Measurements from ENCODE around the gene RBMS1.
"Not testable (repeated sequence)": the region's sequence is repeated elsewhere in the genome, so short reads cannot be mapped to it uniquely, and the experiment has no call there.

Gene RBMS1

GRCh38 chr2:160454070-160454797 lies 39.4 kb downstream of the RBMS1 start:
- TF ChIP-seq EZH2phosphoT487 (IDR thresholded peaks at IDR 0.05; ENCODE audit: low read depth) = no peak
- no peak for TF ChIP-seq CTCF (IDR thresholded peaks at IDR 0.05; ENCODE audit: low read depth, low read length)
- Histone ChIP-seq H3K36me3 (replicated peaks; ENCODE audit: low read depth, low read length) (no peaks in the 10 kb centered on the region), H2AFZ (ENCODE audit: low read depth, low read length) (no peak overlapping the region), H3K27ac (ENCODE audit: low read length) (no peak overlapping the region), H3K9ac (ENCODE audit: low read length) (no peak overlapping the region), H3K9me3 (ENCODE audit: insufficient read depth, low read length) (no peaks in the 10 kb centered on the region), H3K4me1 (ENCODE audit: low read length) (0 out of 2 replicates have a peak, but pooled peaks cover 2% of the 10 kb centered on the region), H3K79me2 (ENCODE audit: low read length) (no peaks in the 10 kb centered on the region), H3K4me3 (ENCODE audit: low read length) (no peak overlapping the region), H3K27me3 (ENCODE audit: low read depth, low read length) (no peaks in the 10 kb centered on the region), H4K20me1 (ENCODE audit: insufficient read depth, low read length) (no peaks in the 10 kb centered on the region), H3K4me2 (ENCODE audit: low read length) (no peak overlapping the region)

- Histone ChIP-seq H3K4me1 (ENCODE audit: low read length) (0 out of 2 replicates have a peak, but pooled peaks cover 2% of the 10 kb centered on the region), H2AFZ (ENCODE audit: low read depth, low read length) (no peak overlapping the region), H3K4me3 (ENCODE audit: low read length) (no peak overlapping the region), H3K36me3 (replicated peaks; ENCODE audit: low read depth, low read length) (no peaks in the 10 kb centered on the region), H3K79me2 (ENCODE audit: low read length) (no peaks in the 10 kb centered on the region), H3K27ac (ENCODE audit: low read length) (no peak overlapping the region), H3K9ac (ENCODE audit: low read length) (no peak overlapping the region), H3K9me3 (ENCODE audit: insufficient read depth, low read length) (no peaks in the 10 kb centered on the region), H3K4me2 (ENCODE audit: low read length) (no peak overlapping the region), H3K27me3 (ENCODE audit: low read depth, low read length) (no peaks in the 10 kb centered on the region), H4K20me1 (ENCODE audit: insufficient read depth, low read length) (no peaks in the 10 kb centered on the region)
- TF ChIP-seq CTCF (IDR thresholded peaks at IDR 0.05; ENCODE audit: low read depth, low read length) (no peak), EZH2phosphoT487 (IDR thresholded peaks at IDR 0.05; ENCODE audit: low read depth) (no peak)
Observed at GRCh38 chr2:160453111-160453820, 40.3 kb downstream of the RBMS1 start.

GRCh38 chr2:160450486-160450885 lies 43.1 kb downstream of the RBMS1 start:
- Histone ChIP-seq H3K9ac (ENCODE audit: low read length) (no peak overlapping the region), H3K27me3 (ENCODE audit: low read depth, low read length) (no peaks in the 10 kb centered on the region), H2AFZ (ENCODE audit: low read depth, low read length) (no peak overlapping the region), H3K4me1 (ENCODE audit: low read length) (no peaks in the 10 kb centered on the region), H3K27ac (ENCODE audit: low read length) (no peak overlapping the region), H3K36me3 (replicated peaks; ENCODE audit: low read depth, low read length) (no peaks in the 10 kb centered on the region), H3K79me2 (ENCODE audit: low read length) (no peaks in the 10 kb centered on the region), H3K4me3 (ENCODE audit: low read length) (no peak overlapping the region), H3K9me3 (ENCODE audit: insufficient read depth, low read length) (no peaks in the 10 kb centered on the region), H4K20me1 (ENCODE audit: insufficient read depth, low read length) (no peaks in the 10 kb centered on the region), H3K4me2 (ENCODE audit: low read length) (no peak overlapping the region)
- no peak for TF ChIP-seq CTCF (IDR thresholded peaks at IDR 0.05; ENCODE audit: low read depth, low read length)
- no peak for TF ChIP-seq EZH2phosphoT487 (IDR thresholded peaks at IDR 0.05; ENCODE audit: low read depth)

GRCh38 chr2:160448821-160449220 lies 44.8 kb downstream of the RBMS1 start:
- H3K36me3 ChIP-seq (replicated peaks; ENCODE audit: low read depth, low read length); H3K4me2 ChIP-seq (ENCODE audit: low read length); H4K20me1 ChIP-seq (ENCODE audit: insufficient read depth, low read length); H3K4me1 ChIP-seq (ENCODE audit: low read length); H3K79me2 ChIP-seq (ENCODE audit: low read length); H3K27ac ChIP-seq (ENCODE audit: low read length); H2AFZ ChIP-seq (ENCODE audit: low read depth, low read length); H3K27me3 ChIP-seq (ENCODE audit: low read depth, low read length); H3K9ac ChIP-seq (ENCODE audit: low read length); H3K9me3 ChIP-seq (ENCODE audit: insufficient read depth, low read length); H3K4me3 ChIP-seq (ENCODE audit: low read length): not testable (repeated sequence)

Data from OCI-LY3 (cell line).